T1000 (cell line): ENCODE data around the gene TPSG1.

Experiments used
- DNase-seq: peaks from one replicate; lab custom pipeline; 2025; ENCODE audit warnings: mixed read lengths; lab: John Stamatoyannopoulos, UW

Gene TPSG1

DNA sequence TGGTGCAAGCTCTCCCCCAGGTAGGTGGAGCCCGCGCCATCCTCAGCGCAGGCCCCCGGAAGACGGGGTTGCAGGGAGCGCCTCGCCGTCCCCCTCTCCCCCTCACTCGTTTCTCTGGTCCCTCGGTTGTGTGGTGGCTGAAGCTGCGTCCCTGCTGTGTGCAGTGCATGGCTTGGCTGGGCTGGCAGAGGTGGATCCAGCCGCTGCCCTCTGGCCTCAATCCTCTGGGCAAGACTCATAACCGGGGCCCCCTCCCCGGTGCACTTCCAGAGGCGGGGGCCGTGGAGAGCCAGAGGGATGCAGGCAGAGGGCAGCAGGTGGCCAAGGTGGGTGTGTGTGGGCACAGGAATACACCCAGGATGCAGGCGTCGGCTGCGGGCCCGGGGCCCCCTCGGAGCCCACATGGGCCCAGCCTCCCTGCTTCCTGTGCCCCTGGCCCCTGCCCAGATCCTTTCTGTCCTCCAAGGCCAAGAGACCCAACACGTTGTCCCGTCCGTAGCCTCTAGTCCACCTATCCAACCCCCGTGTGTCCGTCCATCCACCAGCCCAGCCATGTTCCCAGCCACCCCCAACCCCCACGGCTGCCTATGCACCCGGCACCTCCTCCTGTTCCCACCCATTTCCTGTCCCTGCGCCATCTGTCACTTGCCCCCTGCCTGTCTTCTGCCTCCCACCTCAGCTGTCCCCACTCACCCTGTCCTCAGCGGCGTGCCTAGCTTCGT is 9.3 kb downstream of the TPSG1 start:
- no peak for DNase-seq

DNA sequence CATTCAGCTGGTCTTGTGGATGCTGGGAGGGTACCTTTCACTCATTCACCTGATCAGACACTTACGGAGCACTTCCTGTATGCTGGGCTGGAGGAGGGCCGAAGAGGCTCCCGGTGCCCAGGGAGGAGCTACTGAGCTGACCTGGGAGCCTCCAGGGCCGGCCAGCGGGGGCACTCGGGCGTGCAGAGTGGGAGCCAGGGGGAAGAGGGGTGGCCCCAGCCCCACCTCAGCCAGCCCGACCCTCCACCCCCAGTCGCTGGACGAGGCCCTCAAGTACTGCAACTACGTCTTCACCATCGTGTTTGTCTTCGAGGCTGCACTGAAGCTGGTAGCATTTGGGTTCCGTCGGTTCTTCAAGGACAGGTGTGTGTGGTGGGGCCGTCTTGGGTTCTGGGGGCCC is 10.3 kb downstream of the TPSG1 start:
- no peak for DNase-seq

DNA sequence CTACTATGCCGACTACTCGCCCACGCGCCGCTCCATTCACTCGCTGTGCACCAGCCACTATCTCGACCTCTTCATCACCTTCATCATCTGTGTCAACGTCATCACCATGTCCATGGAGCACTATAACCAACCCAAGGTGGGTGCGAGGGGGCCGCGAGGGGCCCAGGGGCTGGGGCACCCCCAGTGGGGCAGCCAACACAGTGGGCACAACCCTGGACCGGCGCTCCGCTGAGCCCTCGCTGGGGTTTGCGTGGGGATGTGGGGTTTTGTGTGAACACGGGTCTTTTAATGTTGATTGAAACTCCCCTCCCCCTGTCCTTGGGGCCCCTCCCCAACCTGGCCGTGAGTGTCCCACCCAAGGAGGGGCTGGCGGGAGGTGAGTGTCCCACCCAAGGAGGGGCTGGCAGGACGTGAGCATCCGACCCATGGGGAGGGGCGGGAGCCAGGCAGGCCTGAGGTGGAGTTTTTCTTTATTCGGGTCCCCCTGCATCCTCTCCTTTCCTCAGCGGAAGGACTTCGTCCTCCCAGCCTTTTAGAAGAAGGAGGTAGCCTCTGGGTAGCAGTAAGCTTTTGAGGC is 11.2 kb downstream of the TPSG1 start:
- DNase-seq = no peak

DNA sequence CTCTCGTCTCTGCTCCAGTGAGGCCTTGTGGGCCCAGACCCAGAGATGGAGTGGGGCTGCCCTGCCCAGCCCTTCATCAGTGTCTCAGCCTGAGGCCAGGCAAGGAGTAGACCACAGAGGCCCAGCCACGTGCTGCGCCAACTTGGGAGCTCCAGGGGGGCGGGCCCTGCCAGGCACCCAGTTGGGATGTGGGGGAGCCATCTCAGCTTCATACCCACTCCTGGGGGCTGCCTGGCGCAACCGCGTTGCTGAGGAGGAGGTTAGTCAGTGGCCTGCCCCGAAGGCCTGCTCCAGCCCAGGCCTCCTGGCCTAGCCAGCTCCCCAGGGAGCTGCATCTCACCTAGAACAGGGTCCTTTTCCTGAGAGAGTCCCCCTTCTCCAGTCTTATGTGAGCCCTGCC is 11.8 kb downstream of the TPSG1 start:
- DNase-seq = no peak

DNA sequence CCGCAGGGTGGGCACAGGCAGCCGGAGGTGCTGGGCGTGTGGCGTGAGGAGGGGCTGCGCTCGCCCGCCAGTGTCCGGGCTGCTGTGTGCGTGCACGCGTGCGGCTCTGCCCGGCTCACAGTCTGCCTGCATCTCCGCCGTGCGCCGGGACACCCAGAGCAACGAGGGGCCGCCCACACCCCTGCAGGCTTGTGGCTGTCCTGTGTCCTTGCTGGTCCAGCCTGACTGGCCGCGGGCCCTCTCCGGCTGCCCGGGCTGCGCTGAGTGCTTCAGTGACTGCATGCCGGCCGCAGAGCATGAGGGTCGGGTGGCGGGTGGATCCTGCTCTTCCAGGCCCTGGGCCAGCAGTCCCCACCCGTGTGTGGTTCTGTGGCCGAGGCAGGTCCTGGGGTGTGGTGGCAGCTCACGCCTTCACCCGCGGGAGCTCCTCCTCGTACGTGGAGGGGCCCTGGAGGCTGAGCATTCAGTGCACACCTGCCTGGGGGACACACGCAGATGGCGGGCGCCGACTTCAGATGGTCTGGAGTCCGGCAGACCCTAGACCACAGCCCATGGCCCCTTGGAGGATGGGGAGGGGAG is 12.4 kb downstream of the TPSG1 start:
- no peak for DNase-seq

DNA sequence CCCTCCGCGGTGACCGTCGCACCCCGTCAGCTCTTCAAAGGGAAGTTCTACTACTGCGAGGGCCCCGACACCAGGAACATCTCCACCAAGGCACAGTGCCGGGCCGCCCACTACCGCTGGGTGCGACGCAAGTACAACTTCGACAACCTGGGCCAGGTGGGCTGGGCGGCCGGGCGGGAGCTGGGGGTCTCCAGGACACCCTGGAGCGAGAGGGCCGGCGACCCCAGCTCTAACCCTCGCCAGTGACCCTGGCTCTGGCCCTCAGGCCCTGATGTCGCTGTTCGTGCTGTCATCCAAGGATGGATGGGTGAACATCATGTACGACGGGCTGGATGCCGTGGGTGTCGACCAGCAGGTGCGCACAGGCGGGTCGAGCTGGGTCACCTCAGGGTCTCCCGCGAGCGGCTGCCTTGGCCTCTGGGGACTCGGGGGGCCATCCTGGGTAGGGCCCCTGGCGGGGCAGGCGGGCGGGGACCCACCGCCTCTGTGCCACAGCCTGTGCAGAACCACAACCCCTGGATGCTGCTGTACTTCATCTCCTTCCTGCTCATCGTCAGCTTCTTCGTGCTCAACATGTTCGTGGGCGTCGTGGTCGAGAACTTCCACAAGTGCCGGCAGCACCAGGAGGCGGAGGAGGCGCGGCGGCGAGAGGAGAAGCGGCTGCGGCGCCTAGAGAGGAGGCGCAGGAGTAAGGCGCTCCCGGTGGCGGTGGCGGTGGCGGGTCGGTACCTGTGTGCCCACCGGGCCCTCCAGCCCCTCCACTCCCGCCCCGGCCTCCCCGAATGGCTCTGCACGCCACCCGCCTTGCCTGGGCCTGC is 13.4 kb downstream of the TPSG1 start:
- DNase-seq = no peak

DNA sequence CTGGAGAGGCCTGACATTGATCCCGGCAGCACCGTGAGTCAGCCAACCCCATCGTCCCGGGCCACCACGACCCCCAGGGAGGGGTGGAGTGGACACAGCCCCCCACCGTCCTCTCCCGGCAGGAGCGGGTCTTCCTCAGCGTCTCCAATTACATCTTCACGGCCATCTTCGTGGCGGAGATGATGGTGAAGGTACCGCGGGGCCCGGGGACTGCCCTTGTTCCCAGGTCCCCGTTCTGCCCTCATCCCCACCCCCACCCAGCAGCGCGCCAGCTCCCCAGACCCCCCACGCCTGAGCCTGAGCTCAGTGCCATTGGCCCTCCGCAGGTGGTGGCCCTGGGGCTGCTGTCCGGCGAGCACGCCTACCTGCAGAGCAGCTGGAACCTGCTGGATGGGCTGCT is 14.6 kb downstream of the TPSG1 start:
- no peak for DNase-seq

DNA sequence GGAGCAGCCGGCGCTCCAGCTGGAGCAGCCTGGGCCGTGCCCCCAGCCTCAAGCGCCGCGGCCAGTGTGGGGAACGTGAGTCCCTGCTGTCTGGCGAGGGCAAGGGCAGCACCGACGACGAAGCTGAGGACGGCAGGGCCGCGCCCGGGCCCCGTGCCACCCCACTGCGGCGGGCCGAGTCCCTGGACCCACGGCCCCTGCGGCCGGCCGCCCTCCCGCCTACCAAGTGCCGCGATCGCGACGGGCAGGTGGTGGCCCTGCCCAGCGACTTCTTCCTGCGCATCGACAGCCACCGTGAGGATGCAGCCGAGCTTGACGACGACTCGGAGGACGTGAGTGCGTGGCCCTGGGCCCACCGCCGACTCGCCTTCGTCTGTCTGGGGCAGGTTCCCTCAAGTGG is 16.0 kb downstream of the TPSG1 start:
- DNase-seq = no peak

DNA sequence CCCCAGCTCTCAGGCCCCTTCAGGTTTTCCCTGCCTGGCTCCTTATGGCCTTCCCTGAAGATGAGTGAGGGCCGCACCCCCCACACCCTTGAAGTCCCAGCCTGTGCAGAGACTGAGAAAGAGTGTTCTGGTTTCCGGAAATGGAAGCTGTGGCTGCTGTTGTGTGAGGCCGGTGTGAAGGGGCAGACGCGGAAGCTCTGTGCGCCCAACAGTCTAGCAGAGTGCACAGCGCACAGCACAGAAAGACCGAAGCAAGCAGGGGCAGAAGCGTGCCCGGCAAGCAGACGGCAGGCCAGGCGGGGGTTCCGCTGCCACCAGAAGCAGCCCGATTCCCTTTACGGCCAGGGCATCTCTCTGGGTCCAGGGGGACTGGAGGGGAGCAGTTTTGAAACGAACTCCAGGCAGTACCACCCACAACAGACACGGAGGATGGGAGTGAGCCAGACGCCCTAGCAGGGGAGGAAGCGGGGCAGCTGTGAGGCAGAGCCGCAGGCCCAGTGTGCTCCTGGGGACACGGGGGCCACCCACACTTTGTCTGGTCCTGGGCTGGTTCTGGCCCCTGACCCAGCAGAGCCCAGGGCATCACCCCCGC is 16.7 kb downstream of the TPSG1 start:
- DNase-seq = no peak

DNA sequence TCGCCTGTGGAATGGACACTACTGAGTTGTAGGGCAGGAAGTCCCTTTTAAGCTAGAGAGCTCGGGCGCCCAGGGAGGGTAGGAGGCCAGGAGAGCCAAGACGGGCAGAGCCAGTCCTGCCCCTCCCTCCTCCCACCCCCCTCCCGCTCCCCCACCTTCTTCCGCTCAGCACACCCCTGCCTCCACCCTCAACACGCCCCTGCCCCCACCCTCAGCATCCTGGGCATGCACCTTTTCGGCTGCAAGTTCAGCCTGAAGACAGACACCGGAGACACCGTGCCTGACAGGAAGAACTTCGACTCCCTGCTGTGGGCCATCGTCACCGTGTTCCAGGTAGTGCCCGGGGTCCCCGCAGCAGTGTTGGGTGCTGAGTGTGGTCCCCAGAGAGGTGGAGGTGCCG is 18.3 kb downstream of the TPSG1 start:
- no peak for DNase-seq

DNA sequence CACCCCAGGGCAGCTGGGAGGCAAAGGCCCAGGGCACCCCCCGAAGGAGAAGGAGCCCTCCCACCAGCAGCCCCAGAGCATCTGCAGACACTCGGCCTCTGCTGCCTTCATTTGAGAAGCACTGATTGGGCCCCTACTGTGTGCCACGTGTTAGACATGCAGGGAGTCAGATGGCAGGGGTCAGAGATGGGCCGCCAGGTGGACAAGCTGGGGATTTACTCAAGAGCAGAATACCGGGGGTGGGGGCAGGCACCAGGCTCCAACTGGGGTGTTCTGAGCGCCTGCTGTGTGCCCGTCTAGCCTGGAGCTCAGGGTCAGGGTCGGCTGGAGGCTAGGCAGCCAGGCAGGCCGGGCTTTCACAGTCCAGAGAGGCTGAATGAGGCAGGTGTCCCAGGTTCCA is 18.7 kb downstream of the TPSG1 start:
- DNase-seq = no peak

DNA sequence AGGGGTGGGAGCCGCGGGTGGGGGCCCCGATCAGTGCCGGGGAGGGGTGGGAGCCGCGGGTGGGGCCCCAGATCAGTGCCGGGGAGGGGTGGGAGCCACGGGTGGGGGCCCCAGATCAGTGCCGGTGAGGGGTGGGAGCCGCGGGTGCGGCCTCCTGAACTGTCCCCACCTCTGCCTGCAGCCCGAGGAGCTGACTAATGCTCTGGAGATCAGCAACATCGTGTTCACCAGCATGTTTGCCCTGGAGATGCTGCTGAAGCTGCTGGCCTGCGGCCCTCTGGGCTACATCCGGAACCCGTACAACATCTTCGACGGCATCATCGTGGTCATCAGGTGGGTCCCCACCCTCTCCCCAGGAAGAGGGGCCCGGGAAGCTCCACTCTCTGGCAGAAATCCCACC is 20.1 kb downstream of the TPSG1 start:
- no peak for DNase-seq

DNA sequence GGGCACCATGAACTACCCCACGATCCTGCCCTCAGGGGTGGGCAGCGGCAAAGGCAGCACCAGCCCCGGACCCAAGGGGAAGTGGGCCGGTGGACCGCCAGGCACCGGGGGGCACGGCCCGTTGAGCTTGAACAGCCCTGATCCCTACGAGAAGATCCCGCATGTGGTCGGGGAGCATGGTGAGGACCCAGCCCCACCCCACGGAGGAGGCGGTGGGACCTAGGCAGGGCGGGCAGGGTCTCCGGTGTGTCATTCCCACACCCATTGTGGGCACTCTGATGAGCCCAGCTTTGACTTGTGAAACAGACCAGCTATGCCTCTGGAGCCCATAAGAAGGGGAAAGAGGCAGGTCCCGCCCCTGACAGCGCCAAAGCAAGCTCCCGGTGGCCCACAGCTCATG is 22.8 kb downstream of the TPSG1 start:
- DNase-seq = no peak

DNA sequence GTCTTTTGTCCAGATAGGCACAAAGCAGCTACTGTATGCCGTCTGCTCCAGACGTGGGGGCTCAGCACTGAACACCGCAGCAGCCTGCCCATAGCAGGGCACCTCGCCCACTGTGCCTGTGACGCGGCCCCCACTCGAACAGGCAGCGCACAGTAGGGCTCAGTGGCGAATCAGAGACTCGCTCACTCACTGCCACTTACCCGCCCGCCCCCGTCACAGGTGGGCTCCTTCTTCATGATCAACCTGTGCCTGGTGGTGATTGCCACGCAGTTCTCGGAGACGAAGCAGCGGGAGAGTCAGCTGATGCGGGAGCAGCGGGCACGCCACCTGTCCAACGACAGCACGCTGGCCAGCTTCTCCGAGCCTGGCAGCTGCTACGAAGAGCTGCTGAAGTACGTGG is 23.6 kb downstream of the TPSG1 start:
- DNase-seq = no peak

DNA sequence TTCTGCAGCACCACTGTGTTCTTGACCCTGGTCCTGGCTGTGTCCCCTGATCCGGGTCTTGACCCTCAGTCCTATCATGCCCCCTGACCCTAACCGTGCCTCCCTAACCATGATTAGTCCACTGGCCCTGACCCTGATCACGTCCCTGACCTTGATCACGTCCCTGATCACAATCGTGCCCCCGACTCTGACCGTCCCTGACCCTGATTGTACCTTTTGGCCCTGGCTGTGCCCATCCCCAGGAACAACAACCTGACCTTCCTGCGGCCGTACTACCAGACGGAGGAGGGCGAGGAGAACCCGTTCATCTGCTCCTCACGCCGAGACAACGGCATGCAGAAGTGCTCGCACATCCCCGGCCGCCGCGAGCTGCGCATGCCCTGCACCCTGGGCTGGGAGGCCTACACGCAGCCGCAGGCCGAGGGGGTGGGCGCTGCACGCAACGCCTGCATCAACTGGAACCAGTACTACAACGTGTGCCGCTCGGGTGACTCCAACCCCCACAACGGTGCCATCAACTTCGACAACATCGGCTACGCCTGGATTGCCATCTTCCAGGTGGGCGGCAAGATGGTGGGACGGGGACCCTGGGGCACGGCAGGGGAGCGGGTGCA is 24.9 kb downstream of the TPSG1 start:
- no peak for DNase-seq

DNA sequence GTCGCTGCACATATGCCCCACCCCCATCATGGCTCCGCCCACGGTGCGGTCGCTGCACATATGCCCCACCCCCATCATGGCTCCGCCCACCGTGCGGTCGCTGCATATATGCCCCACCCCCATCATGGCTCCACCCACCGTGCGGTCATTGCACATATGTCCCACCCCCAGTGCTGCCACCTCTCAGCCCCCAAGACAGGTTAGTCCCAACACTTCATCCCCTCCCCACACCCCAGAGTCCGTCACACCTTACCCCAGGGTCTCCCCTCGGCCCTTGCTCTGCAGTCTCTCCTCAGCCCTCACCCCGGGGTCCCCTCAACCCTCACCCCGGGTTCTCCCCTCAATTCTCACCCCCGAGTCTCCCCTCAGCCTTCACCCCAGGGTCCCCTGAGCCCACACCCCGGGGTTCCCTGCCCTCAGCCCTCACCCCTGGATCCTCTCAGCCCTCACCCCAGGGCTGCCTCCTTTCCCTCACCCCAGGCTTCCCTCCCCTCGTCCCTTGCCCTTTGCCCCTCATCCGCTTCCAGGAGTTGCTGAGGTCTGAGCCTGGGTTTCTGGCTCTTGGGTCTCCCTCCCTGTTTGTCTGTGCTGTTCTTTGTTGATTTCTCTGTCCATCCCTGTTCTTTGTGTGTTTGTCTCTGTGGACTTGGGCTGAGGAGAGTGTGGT is 25.6 kb downstream of the TPSG1 start:
- DNase-seq = no peak

DNA sequence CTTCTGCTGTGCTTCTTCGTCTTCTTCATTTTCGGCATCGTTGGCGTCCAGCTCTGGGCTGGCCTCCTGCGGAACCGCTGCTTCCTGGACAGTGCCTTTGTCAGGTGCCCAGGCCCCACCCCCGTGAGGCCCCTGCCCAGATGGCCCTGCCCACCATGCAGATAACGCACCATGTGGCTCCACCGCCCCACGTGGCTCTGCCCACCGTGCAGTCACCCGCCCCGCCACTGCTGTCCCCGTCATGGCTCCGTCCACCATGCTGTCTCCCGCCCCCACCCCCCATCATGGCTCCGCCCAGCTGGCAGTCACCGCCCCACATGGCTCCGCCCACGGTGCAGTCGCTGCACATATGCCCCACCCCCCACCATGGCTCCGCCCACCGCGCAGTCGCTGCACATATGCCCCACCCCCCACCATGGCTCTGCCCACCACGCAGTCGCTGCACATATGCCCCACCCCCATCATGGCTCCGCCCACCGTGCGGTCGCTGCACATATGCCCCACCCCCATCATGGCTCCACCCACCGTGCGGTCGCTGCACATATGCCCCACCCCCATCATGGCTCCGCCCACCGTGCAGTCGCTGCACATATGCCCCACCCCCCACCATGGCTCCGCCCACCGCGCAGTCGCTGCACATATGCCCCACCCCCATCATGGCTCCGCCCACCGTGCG is 26.3 kb downstream of the TPSG1 start:
- DNase-seq = peak; percentile 13

DNA sequence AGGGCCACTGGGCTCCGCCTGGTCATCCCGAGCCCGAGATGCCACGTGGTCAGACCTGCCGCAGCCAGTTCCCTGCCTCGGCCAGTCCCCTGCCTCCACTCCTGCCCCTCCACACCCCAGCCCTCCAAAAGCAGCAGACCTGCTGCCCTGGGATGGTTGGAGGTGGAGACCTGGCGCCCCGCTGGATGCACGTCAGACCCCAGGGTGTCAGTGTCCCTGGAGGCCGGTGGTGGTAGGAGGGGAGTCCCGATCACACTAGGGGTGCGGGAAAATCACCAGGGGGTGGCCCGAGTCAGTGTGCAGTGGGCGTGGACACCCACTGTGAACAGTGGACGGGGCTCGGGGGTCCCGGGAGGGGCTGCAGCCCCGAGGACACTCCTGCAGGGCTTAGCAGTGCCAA is 26.9 kb downstream of the TPSG1 start:
- DNase-seq = no peak

DNA sequence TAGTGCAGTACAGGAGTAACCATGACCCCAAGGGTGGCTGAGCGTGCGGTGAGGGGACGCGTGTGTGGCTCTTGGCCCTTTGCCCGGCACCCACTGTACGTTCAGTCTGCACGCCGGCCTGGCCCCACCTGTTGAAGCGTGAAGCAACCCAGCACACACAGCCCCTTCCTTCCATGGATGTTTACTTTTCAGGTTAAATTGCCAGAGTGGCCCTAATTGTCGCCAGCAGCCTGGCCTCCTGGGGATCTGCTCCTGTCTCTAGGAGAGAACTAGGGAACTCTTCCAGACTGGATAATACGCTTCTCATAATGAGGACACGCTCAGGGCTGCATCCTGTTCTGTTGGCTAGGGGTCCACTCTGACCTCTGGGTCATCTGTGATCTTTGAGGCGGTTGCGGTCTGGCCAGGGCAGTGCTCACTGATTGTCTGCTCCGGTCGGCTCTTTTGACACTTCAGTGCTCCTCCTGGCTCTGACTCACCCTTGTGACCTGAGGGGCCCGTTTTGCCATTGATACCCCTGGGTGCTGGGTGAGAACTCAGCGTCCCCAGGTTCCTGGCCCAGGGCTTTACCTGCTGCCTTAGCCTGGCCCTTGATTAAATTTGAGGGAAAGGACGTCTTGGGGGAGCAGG is 27.7 kb downstream of the TPSG1 start:
- no peak for DNase-seq

DNA sequence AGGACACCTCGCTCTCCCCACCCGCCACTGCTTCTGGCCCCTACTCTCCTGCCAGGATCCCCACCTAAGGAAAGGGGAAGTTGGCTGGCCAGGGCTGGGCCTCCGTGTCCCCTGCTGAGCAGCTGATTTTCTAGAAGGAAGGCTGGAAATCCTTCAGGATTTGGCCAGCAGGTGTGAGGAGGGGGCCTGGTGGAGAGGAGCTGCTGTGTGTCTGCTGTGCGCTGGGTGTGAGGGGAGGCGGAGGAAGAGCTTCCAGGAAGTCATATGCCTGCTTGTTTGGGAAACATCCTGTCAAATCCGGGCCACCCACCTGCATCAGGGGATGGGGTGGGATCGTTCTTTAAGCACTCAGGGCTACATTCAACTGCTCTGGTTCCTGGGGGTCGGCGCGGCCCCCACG is 28.6 kb downstream of the TPSG1 start:
- no peak for DNase-seq

DNA sequence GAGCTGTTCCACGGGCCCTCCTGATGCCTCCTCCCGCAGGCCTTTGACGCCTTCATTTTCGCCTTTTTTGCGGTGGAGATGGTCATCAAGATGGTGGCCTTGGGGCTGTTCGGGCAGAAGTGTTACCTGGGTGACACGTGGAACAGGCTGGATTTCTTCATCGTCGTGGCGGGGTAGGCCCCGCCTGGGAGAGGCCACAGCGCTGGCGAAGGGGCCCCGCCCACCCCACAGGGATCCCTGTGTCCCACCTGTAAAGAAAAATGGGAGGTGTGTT is 29.7 kb downstream of the TPSG1 start:
- DNase-seq = no peak
